Spleen (tissue), 7 donors: ENCODE measurements around the gene FGGY.

Experiments
- POLR2A ChIP-seq, 3 donors: fragments of 450-650 bp; IDR thresholded peaks; one replicate each; pipeline ENCODE4 v1.5.1; 2017; ENCODE audit warnings: antibody characterized with exemption in 3 of 3, mild to moderate bottlenecking in 1 of 3
- POLR2AphosphoS5 ChIP-seq, 3 donors: sonication (generic); formaldehyde crosslinking; IDR thresholded peaks; one replicate each; pipeline ENCODE4 v1.5.1; 2017; ENCODE audit warnings: antibody characterized with exemption in 3 of 3
- TF ChIP-seq, protein P1 (sequence below), 11 experiments: fragments of 200-600 bp in 7 of 11; fragments of 450-650 bp in 4 of 11; sonication (generic) in 4 of 11; IDR thresholded peaks in 8 of 11; conservative IDR thresholded peaks in 3 of 11; 1 replicate in 7 of 11; 2 replicates in 4 of 11; pipeline versions ENCODE4 v1.4.0 to v1.8.0; 2016 to 2021; ENCODE audit warnings: antibody characterized with exemption in 11 of 11, inconsistent platforms in 4 of 11, mild to moderate bottlenecking in 1 of 11
- donor health status: DM: no; HTN: no; CAD: no; lungs with moderate emphysema.
- donor health status: DM: no; HTN: no; CAD: no.
- donor health status: DM: no; HTN: no; CAD: no.

DNA sequence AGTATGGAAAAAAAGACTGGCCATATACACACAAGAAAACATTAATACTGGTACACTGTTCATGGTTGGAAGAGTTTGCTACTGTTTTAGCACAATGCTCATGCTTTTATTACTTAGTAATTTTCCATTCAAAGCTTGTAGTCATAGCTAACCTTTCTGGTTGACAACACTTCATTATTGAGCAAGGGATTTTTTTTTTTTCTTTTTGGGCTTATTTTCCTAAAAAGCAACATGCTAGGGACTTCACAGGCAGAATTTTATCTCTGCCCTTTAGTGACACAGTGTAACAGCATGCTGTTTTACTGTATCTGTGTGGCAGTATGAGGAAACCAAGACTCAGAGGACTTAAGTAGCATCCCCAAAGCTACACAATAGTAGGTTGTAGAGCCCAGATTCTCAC, 58.5 kb downstream of the FGGY start:
- TF ChIP-seq, protein P1, sequence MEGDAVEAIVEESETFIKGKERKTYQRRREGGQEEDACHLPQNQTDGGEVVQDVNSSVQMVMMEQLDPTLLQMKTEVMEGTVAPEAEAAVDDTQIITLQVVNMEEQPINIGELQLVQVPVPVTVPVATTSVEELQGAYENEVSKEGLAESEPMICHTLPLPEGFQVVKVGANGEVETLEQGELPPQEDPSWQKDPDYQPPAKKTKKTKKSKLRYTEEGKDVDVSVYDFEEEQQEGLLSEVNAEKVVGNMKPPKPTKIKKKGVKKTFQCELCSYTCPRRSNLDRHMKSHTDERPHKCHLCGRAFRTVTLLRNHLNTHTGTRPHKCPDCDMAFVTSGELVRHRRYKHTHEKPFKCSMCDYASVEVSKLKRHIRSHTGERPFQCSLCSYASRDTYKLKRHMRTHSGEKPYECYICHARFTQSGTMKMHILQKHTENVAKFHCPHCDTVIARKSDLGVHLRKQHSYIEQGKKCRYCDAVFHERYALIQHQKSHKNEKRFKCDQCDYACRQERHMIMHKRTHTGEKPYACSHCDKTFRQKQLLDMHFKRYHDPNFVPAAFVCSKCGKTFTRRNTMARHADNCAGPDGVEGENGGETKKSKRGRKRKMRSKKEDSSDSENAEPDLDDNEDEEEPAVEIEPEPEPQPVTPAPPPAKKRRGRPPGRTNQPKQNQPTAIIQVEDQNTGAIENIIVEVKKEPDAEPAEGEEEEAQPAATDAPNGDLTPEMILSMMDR (IDR thresholded peaks at IDR 0.05 in 8 of 11, conservative IDR thresholded peaks at IDR 0.05 in 3 of 11), result no peak
- no peak for TF ChIP-seq POLR2AphosphoS5 (IDR thresholded peaks at IDR 0.05)
- TF ChIP-seq POLR2A (IDR thresholded peaks at IDR 0.05), result no peak
